ENCODE measurements around the gene SP110. TPM values are rescaled to one million over a fixed set of nuclear protein-coding genes. Genes with fewer than 3 reads are reported as not detected.
"Not testable (repeated sequence)": the region's sequence is repeated elsewhere in the genome, so short reads cannot be mapped to it uniquely, and the experiment has no call there.

SP110 gene
- polyA plus RNA-seq, 1 donor, result 24.4 TPM

- no peak for DNase-seq
These were observed 5.7 kb upstream of the SP110 start, which contains the start of gene SP140 for GRCh38 chr2:230225486-230225885. Gene SP140, plus strand, starts transcription at chr2:230225736. Its CDS starts 109 bp downstream, at chr2:230225845.

GRCh38 chr2:230224458-230224857 lies 4.7 kb upstream of the SP110 start:
- no peak for DNase-seq

- not testable (repeated sequence) for DNase-seq
These were observed 3.0 kb upstream of the SP110 start for GRCh38 chr2:230222829-230223228.

DNA sequence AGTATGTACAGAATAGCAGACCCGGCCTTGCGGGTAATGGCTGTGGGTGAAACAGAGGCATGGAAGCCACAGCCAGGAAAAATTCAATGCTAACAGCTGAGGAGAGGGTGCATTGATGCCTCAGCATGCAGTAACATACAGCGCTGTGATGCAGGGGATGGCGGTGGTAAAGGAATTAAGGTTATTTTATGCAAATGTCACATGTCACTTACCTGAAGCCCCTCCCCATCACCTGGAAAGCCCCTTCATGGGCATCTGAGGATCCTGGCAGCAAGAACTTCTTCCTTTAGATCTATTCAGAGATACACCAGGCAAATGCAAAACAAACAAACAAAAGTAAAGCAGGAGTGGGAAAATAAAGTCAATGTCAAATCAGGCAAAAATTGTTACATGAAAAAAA lies 1.7 kb upstream of the SP110 start:
- DNase-seq, result no peak

GRCh38 chr2:230220347-230220969 lies 674 bp upstream of the SP110 start:
- DNase-seq, result no peak

GRCh38 chr2:230218421-230218820 lies 1.4 kb downstream of the SP110 start:
- no peak for DNase-seq

DNA sequence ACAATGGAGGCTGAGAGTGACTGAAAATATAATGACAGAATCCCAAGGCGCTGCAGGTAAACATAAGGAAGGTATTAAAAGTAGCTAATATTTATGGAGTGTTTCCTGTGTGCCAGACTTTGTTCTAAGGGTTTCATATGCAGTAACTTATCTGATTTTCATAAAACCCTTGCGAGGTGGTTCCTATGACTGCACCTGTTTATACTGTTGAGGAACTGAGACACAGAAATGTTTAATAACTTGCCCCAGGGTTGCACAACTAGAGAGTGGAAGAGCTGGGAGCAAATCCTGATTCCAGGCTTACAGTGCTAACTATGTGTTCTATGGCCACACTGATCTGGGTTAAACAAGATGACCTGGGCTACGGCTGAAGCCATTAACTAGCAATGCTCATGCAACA lies 2.4 kb downstream of the SP110 start:
- no peak for DNase-seq

DNA sequence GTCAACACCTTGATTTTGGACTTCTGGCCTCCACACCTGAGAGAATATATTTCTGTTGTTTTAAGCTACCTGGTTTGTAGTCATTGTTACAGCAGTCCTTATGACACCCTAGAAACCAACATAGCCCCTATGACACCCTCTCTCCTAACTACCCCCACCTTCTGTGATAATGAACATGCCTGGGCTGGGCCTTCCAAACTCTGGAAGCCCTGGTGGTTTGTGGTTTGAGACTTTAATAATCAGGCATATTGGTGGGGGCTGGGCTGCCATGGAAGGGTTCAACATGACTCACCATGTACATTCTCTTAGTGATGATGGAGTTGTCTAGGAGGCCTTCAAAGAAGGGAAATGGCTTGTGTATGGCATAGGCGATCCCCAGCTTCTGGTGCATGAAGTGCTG lies 3.3 kb downstream of the SP110 start:
- no peak for DNase-seq

DNA sequence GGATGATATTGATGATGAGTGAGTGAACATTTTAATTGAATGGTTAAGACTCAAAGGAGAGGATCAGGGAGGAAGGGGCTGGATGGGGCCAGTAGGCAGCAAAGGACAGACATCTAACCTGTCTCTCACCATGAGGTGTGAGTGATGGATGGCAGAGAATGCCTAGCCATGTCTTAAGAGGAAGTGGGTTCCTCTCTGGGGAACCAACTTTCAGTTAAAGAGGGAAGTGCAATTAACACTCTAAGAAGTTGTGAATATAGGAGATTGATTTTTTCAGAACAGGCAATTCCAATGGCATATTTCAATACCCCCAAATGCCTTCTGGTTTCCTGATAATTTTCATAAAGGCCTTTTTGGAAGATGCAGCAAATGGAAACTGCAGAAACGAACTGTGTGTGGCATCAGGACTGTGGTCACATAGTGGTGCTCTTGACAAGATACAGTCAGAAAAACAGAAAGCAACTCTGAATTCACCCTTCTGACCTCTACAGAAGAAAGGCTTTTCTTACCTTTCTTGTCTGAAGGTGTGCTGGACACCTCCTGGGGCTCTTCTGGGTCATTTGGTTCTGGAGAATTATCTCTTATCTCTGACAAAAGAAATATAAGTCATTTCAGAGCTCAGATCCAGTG lies 10.2 kb downstream of the SP110 start:
- no peak for DNase-seq

GRCh38 chr2:230208576-230208975 lies 11.2 kb downstream of the SP110 start:
- DNase-seq, result no peak

GRCh38 chr2:230205721-230206120 lies 14.1 kb downstream of the SP110 start:
- DNase-seq, result no peak

DNA sequence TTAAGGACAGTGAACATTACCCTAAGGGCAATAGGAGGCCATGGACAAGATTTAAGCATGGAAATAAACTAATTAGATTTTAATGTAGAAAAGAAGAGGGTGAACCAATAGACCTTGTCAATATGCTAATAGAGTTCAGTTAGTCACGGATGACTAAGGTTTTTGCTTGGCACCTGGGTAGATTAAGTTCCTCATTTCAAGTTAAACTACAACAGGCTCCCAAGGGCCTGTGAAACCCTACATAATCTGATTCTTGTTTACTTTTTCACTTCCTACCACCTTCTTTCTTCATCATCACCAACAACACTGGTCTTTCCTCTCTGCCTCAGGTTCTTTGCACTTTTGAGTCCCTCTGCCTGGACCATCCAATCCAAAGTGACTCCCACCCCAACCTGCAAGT lies 14.8 kb downstream of the SP110 start:
- DNase-seq, result peak; percentile 7

- DNase-seq, result no peak
These were observed 16.6 kb downstream of the SP110 start for GRCh38 chr2:230203110-230203676.

- DNase-seq, result no peak
These were observed 17.2 kb downstream of the SP110 start for GRCh38 chr2:230202430-230203109.

GRCh38 chr2:230184727-230185578 lies 34.8 kb downstream of the SP110 start:
- no peak for DNase-seq

GRCh38 chr2:230181195-230181594 lies 38.6 kb downstream of the SP110 start:
- no peak for DNase-seq

GRCh38 chr2:230179907-230180306 lies 39.9 kb downstream of the SP110 start:
- no peak for DNase-seq

DNA sequence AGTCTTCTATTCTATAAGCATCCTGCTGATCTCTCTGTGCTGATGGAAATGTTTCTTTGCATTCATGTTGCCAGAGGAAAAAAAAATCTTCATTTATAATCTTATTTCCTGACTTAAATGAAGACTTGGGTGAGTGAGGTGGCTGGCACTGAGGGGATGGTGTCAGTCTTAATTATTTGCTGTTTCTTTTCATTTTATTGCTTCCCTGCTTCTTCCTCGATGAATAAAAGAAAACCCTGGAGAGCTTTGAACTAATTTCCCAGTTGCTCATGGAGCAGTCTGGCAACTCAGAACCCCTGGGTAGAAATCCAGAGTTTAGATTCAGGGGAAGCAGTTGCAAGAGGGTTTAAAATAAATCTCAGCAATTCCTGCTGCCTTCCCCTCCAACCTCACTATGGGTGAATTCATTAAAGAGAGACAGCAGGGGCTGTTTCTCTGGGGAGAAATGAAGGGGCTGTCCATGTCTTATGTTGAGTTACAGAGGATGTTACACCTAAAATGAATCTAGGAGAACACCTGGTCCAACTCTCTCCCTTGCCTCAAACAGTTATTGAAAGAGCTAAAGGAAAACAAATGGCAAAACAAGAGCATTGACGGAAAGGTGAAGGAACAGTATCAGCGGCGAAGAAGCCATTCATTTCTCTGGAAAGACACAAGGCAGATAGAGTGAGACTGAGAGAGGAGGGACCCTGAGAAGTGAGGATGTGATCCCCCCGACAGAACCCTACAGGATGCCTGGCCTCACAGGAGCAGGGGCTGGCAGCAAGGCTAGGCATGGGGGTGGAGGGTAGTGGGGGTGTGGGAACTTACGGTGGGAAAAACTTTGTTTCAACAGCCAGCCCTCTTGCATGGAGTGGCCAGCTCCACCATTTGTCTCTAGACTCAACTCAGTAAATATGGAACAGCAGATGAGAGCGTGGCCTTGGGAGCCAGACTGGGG lies 41.0 kb downstream of the SP110 start:
- no peak for DNase-seq

DNA sequence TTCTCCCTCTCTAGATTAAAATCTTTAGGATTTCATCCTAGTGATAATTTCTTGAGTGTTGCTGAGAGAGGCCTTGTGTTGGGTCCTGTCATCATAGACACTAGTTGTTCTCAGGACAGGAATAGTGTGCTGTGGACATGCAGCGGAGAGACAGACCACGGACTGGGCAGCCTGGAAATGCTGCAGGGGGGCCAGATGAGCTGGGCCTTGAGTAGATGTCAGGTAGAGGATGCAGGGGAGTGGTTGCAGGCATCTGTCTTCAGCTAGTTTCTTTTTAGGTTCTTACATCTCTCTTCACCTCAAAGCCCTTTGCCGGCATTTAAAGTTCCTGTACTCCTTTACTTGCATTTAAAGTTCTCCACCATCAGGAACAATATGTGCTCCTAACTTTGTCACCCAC lies 42.8 kb downstream of the SP110 start:
- no peak for DNase-seq

- DNase-seq, result no peak
These were observed 45.3 kb downstream of the SP110 start for GRCh38 chr2:230174466-230174865.

DNA sequence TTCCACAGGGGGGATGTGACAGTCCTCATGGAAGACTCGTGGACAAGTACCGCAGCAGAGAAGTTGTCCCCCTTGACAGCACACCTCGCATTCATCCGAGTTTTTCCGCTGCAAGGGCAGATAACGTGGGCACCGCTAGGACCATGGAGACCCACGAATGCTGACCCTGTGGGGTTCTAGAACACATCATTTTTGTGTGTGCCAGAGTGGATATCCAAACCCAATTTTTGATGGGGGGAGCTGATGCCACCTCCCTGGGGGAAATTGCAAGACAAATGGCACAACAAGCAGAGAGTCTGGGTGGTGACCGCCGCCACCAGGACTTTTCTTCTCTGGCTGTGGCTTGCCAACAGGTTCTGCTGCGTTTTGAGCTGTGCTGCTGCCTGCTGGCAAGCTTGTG lies 46.9 kb downstream of the SP110 start:
- DNase-seq, result no peak
